ENCODE results near the gene DSG2. TPM values are rescaled to one million over a fixed set of nuclear protein-coding genes. Genes with fewer than 3 reads are reported as not detected.
A peak's percentile ranks its signal among the peaks of the same experiment; 100 is the strongest.

The DSG2 gene
- total RNA-seq, 1 experiment from 2014 or later = 194 TPM

GRCh38 chr18:31516437-31516836 is 18.5 kb downstream of the DSG2 start:
- Mint-ChIP-seq H3K27me3 (ENCODE audit: unreplicated experiment) (no peaks in the 10 kb centered on the region), H3K4me3 (ENCODE audit: low read depth, unreplicated experiment) (no peak overlapping the region), H3K9me3 (ENCODE audit: low read depth, unreplicated experiment) (no peaks in the 10 kb centered on the region), H3K27ac (ENCODE audit: unreplicated experiment) (no peak overlapping the region), H3K4me1 (ENCODE audit: low read depth, unreplicated experiment) (peaks cover 28% of the 10 kb centered on the region), H3K36me3 (ENCODE audit: insufficient read depth, unreplicated experiment) (peaks cover 31% of the 10 kb centered on the region)
- CTCF ChIA-PET = no interaction called here
- no TSS peak for BruUV-seq (replicated peaks)
- intact Hi-C loops (cut with micrococcal nuclease; ENCODE audit: unreplicated experiment) = no loop called here
- no peak for DNase-seq
- no peak for TF ChIP-seq CTCF (IDR thresholded peaks at IDR 0.05; ENCODE audit: unreplicated experiment)

- H3K4me1 Mint-ChIP-seq (ENCODE audit: low read depth, unreplicated experiment) = no peaks in the 10 kb centered on the region
- DNase-seq = no peak
- no peak for TF ChIP-seq CTCF (IDR thresholded peaks at IDR 0.05; ENCODE audit: unreplicated experiment)
- peaks cover 64% of the 10 kb centered on the region for H3K36me3 Mint-ChIP-seq (ENCODE audit: insufficient read depth, unreplicated experiment)
- H3K27me3 Mint-ChIP-seq (ENCODE audit: unreplicated experiment) = no peaks in the 10 kb centered on the region
- intact Hi-C loops (cut with micrococcal nuclease; ENCODE audit: unreplicated experiment) = no loop called here
- no peak overlapping the region for H3K4me3 Mint-ChIP-seq (ENCODE audit: low read depth, unreplicated experiment)
- no peak overlapping the region for H3K27ac Mint-ChIP-seq (ENCODE audit: unreplicated experiment)
- no TSS peak for BruUV-seq (replicated peaks)
- no peaks in the 10 kb centered on the region for H3K9me3 Mint-ChIP-seq (ENCODE audit: low read depth, unreplicated experiment)
- CTCF ChIA-PET = no interaction called here
Measured at GRCh38 chr18:31526374-31526773, 28.4 kb downstream of the DSG2 start.

GRCh38 chr18:31533236-31533635 is 35.3 kb downstream of the DSG2 start:
- Mint-ChIP-seq H3K36me3 (ENCODE audit: insufficient read depth, unreplicated experiment) (peaks cover 54% of the 10 kb centered on the region), H3K4me1 (ENCODE audit: low read depth, unreplicated experiment) (peaks cover 8% of the 10 kb centered on the region), H3K4me3 (ENCODE audit: low read depth, unreplicated experiment) (no peak overlapping the region), H3K27me3 (ENCODE audit: unreplicated experiment) (no peaks in the 10 kb centered on the region), H3K9me3 (ENCODE audit: low read depth, unreplicated experiment) (no peaks in the 10 kb centered on the region), H3K27ac (ENCODE audit: unreplicated experiment) (no peak overlapping the region)
- DNase-seq = no peak
- CTCF ChIA-PET = no interaction called here
- intact Hi-C loops (cut with micrococcal nuclease; ENCODE audit: unreplicated experiment) = no loop called here
- no peak for TF ChIP-seq CTCF (IDR thresholded peaks at IDR 0.05; ENCODE audit: unreplicated experiment)
- BruUV-seq (replicated peaks) = no TSS peak

GRCh38 chr18:31538837-31539236 is 40.9 kb downstream of the DSG2 start:
- no TSS peak for BruUV-seq (replicated peaks)
- H3K4me3 Mint-ChIP-seq (ENCODE audit: low read depth, unreplicated experiment) = no peak overlapping the region
- no peak for TF ChIP-seq CTCF (IDR thresholded peaks at IDR 0.05; ENCODE audit: unreplicated experiment)

More at GRCh38 chr18:31538837-31539236, 40.9 kb downstream of the DSG2 start:
- intact Hi-C loops (cut with micrococcal nuclease; ENCODE audit: unreplicated experiment) = no loop called here
- Mint-ChIP-seq H3K27me3 (ENCODE audit: unreplicated experiment) (no peaks in the 10 kb centered on the region), H3K9me3 (ENCODE audit: low read depth, unreplicated experiment) (no peaks in the 10 kb centered on the region), H3K4me1 (ENCODE audit: low read depth, unreplicated experiment) (peaks cover 19% of the 10 kb centered on the region), H3K27ac (ENCODE audit: unreplicated experiment) (peak overlapping the region; percentile 27), H3K36me3 (ENCODE audit: insufficient read depth, unreplicated experiment) (peaks cover 69% of the 10 kb centered on the region)
- CTCF ChIA-PET = no interaction called here
- DNase-seq = no peak

All from Calu3 (cell line).